ENCODE measurements around the gene SDK2.

DNA sequence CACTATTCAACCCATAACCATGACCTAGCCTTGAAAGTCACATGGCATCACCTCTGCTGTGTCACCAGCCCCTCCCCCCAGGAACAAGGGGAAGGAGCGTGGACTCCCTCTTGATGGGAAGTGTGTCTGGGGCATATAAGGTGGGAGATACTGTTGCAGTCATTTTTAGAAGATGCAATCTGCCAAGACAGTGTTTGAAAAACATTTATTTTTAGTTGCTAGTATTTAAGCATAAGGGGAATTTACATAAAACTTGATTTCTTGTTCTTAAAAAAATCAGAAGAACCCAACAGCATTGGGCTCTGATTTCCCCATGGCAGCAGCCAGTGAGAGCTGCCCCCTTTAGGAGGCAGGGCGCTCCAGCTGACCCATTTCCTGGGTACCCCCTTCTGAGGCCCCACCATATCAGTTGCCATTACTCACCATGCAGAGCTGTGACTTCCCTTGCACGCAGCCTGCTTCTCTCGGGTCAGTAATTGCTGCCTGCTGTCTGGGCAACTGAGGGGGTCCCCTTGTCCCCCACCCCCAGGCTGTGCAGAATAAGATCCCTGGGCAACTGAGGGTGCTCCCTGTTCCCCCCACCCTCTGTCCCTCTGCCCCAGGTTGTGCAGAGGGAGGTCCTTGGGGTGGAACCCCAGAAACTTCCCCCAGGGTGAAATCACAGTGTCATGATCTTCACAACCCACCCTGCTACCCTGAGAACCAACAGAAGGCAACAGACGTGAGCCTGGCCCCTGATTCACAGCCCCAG is 320.7 kb downstream of the SDK2 start:
- TF ChIP-seq, protein P1, sequence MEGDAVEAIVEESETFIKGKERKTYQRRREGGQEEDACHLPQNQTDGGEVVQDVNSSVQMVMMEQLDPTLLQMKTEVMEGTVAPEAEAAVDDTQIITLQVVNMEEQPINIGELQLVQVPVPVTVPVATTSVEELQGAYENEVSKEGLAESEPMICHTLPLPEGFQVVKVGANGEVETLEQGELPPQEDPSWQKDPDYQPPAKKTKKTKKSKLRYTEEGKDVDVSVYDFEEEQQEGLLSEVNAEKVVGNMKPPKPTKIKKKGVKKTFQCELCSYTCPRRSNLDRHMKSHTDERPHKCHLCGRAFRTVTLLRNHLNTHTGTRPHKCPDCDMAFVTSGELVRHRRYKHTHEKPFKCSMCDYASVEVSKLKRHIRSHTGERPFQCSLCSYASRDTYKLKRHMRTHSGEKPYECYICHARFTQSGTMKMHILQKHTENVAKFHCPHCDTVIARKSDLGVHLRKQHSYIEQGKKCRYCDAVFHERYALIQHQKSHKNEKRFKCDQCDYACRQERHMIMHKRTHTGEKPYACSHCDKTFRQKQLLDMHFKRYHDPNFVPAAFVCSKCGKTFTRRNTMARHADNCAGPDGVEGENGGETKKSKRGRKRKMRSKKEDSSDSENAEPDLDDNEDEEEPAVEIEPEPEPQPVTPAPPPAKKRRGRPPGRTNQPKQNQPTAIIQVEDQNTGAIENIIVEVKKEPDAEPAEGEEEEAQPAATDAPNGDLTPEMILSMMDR (IDR thresholded peaks at IDR 0.05): no peak
- no peak for TF ChIP-seq POLR2A (IDR thresholded peaks at IDR 0.05)
